HEK293T (cell line): Measurements from ENCODE around the gene BEST2.

Experiments
- CTCF ChIA-PET: fragments of 350-600 bp; formaldehyde crosslinking; extraction: SDS; loops from one replicate; lab custom pipeline; 2021; ENCODE audit warnings: antibody characterized with exemption, inconsistent platforms; lab: Yijun Ruan, JAX
- POLR2A ChIA-PET: fragments of 350-600 bp; formaldehyde crosslinking; extraction: SDS; loops from one replicate; lab custom pipeline; 2020; ENCODE audit warnings: antibody characterized with exemption, inconsistent platforms; lab: Yijun Ruan, JAX
- DNase-seq: peaks from one replicate; pipeline ENCODE4 v3.0.0; 2012; ENCODE audit warnings: mixed read lengths; ENCODE audit errors: extremely low spot score
- ARNT ChIP-seq: fragments of 450-650 bp; IDR thresholded peaks from 2 replicates; pipeline ENCODE4 v1.6.1; 2017; ENCODE audit warnings: mild to moderate bottlenecking
- BHLHE40 ChIP-seq: fragments of 450-650 bp; IDR thresholded peaks from 2 replicates; pipeline ENCODE4 v1.6.1; 2016; ENCODE audit warnings: mild to moderate bottlenecking, moderate library complexity, borderline replicate concordance
- CTBP1 ChIP-seq: fragments of 450-650 bp; IDR thresholded peaks from 2 replicates; pipeline ENCODE4 v1.6.1; 2016; ENCODE audit warnings: borderline replicate concordance
- ELF4 ChIP-seq: fragments of 450-650 bp; IDR thresholded peaks from 2 replicates; pipeline ENCODE4 v1.6.1; 2017; ENCODE audit warnings: antibody characterized with exemption
- FOXA1 ChIP-seq: fragments of 450-650 bp; IDR thresholded peaks from 2 replicates; pipeline ENCODE4 v1.6.1; 2016; ENCODE audit warnings: mild to moderate bottlenecking
- FOXK2 ChIP-seq: fragments of 450-650 bp; IDR thresholded peaks from 2 replicates; pipeline ENCODE4 v1.6.1; 2016; ENCODE audit warnings: mild to moderate bottlenecking
- FOXM1 ChIP-seq: fragments of 450-650 bp; IDR thresholded peaks from 2 replicates; pipeline ENCODE4 v1.6.1; 2017; ENCODE audit warnings: mild to moderate bottlenecking, borderline replicate concordance
- HDGF ChIP-seq: fragments of 450-650 bp; IDR thresholded peaks from 2 replicates; pipeline ENCODE4 v1.6.1; 2017; ENCODE audit warnings: antibody characterized with exemption, borderline replicate concordance
- L3MBTL2 ChIP-seq: fragments of 450-650 bp; conservative IDR thresholded peaks from 2 replicates; pipeline ENCODE4 v1.6.1; 2016; ENCODE audit warnings: mild to moderate bottlenecking
- LEF1 ChIP-seq: fragments of 450-650 bp; IDR thresholded peaks from 2 replicates; pipeline ENCODE4 v1.6.1; 2017; ENCODE audit warnings: mild to moderate bottlenecking, borderline replicate concordance
- NFRKB ChIP-seq: fragments of 450-650 bp; IDR thresholded peaks from 2 replicates; pipeline ENCODE4 v1.6.1; 2016; ENCODE audit warnings: mild to moderate bottlenecking, moderate library complexity
- PKNOX1 ChIP-seq: fragments of 450-650 bp; IDR thresholded peaks from 2 replicates; pipeline ENCODE4 v1.6.1; 2016
- SP1 ChIP-seq: fragments of 450-650 bp; IDR thresholded peaks from 2 replicates; pipeline ENCODE4 v1.6.1; 2017
- SUZ12 ChIP-seq: fragments of 450-650 bp; IDR thresholded peaks from 2 replicates; pipeline ENCODE4 v1.6.1; 2016; ENCODE audit warnings: mild to moderate bottlenecking
- TARDBP ChIP-seq: fragments of 450-650 bp; IDR thresholded peaks from 2 replicates; pipeline ENCODE4 v1.6.1; 2016
- ZNF384 ChIP-seq: fragments of 450-650 bp; IDR thresholded peaks from 2 replicates; pipeline ENCODE4 v1.6.1; 2016

Gene BEST2

GRCh38 chr19:12751635-12752034, at the start of gene BEST2:
TSS of gene BEST2 (plus strand) at chr19:12751791. CDS start at chr19:12752593, 802 bp downstream.
- TF ChIP-seq ELF4, result no peak
- no peak for TF ChIP-seq ZNF384
- no peak for TF ChIP-seq HDGF
- no peak for TF ChIP-seq FOXM1
- TF ChIP-seq L3MBTL2, result no peak
- TF ChIP-seq BHLHE40, result no peak
- no peak for TF ChIP-seq FOXA1
- no peak for TF ChIP-seq FOXK2
- TF ChIP-seq SUZ12, result no peak
- TF ChIP-seq CTBP1, result no peak
- no peak for TF ChIP-seq NFRKB
- no peak for TF ChIP-seq SP1
- no peak for TF ChIP-seq PKNOX1
- no peak for TF ChIP-seq TARDBP
- POLR2A ChIA-PET, result interaction anchor here (1.5 to 2.2 kb wide), 2 partner anchors 15 to 30 kb away, joined by 4 to 15 read pairs; partner anchors contain the start of gene GET3
- CTCF ChIA-PET, result interaction anchor here (1.3 kb wide), 1 partner anchor 9 kb away, joined by 11 read pairs; no protein-coding TSS in a partner anchor
- DNase-seq, result no peak

- ChIA-PET POLR2A (interaction anchor here (0.9 to 1.4 kb wide), 3 partner anchors 17 to 90 kb away, joined by 3 read pairs; no protein-coding TSS in a partner anchor), CTCF (no interaction called here)
- peak; percentile 95 for TF ChIP-seq PKNOX1
- peak; percentile 53; the same call in 1 of the 2 replicates for TF ChIP-seq ZNF384
- no peak for TF ChIP-seq NFRKB
- peak; percentile 70 for DNase-seq
Measured at GRCh38 chr19:12703046-12703445, 48.5 kb upstream of the BEST2 start.

- no peak for DNase-seq
- POLR2A ChIA-PET, result interaction anchor here (1.0 kb wide), 1 partner anchor 16 kb away, joined by 3 read pairs; no protein-coding TSS in a partner anchor
- TF ChIP-seq NFRKB (no peak), ZNF384 (no peak), HDGF (no peak), SUZ12 (no peak), BHLHE40 (no peak), LEF1 (no peak), FOXA1 (no peak)
- CTCF ChIA-PET, result no interaction called here
Measured at GRCh38 chr19:12705169-12705568, 46.4 kb upstream of the BEST2 start.

- no peak for TF ChIP-seq FOXM1
- no peak for TF ChIP-seq FOXA1
- TF ChIP-seq SUZ12, result no peak
- TF ChIP-seq ELF4, result no peak
- no peak for TF ChIP-seq PKNOX1
- no peak for TF ChIP-seq CTBP1
- no peak for TF ChIP-seq SP1
- TF ChIP-seq L3MBTL2, result no peak
- no peak for TF ChIP-seq BHLHE40
- no peak for TF ChIP-seq TARDBP
- TF ChIP-seq NFRKB, result no peak
- no peak for TF ChIP-seq FOXK2
- TF ChIP-seq HDGF, result no peak
- no peak for TF ChIP-seq LEF1
- no peak for TF ChIP-seq ZNF384
- no peak for TF ChIP-seq ARNT
- ChIA-PET POLR2A (interaction anchor here (0.8 to 1.0 kb wide), 2 partner anchors 8 to 15 kb away, joined by 3 read pairs; no protein-coding TSS in a partner anchor), CTCF (no interaction called here)
- DNase-seq, result no peak
Measured at GRCh38 chr19:12705654-12706331, 45.8 kb upstream of the BEST2 start.

GRCh38 chr19:12706332-12706718, 45.3 kb upstream of the BEST2 start:
- ChIA-PET CTCF (no interaction called here), POLR2A (interaction anchor here (0.8 kb wide), 1 partner anchor 9 kb away, joined by 3 read pairs; no protein-coding TSS in a partner anchor)
- no peak for DNase-seq
- TF ChIP-seq PKNOX1, result no peak
- no peak for TF ChIP-seq ZNF384
- no peak for TF ChIP-seq FOXK2
- no peak for TF ChIP-seq ELF4
- no peak for TF ChIP-seq FOXA1
- TF ChIP-seq LEF1, result no peak

GRCh38 chr19:12708641-12709040, 43.0 kb upstream of the BEST2 start:
- POLR2A ChIA-PET, result interaction anchor here (1.3 kb wide), 1 partner anchor 25 kb away, joined by 3 read pairs; the partner anchor contains the start of gene TRIR
- TF ChIP-seq ELF4, result no peak
- TF ChIP-seq LEF1, result no peak
- no peak for TF ChIP-seq FOXA1
- CTCF ChIA-PET, result no interaction called here
- DNase-seq, result no peak
